Measurements from ENCODE around the gene CRAMP1.

- TF ChIP-seq EZH2 (IDR thresholded peaks at IDR 0.05; ENCODE audit: insufficient read depth, poor library complexity, severe bottlenecking): no peak
- no peak for TF ChIP-seq EZH2phosphoT487 (IDR thresholded peaks at IDR 0.05; ENCODE audit: insufficient read depth, low read depth)
These were observed 103.1 kb downstream of the CRAMP1 start for GRCh38 chr16:1715220-1715619.

Measured in GM23248 (cell line).